IPS DF 19.7 (cell line): ENCODE results near the gene ZNF106.
A peak's percentile ranks its signal among the peaks of the same experiment; 100 is the strongest.

Source experiments
- DNase-seq: peaks from one replicate; pipeline ENCODE4 v3.0.0-alpha.2; 2013; ENCODE audit warnings: low read depth, low spot score

The ZNF106 gene

DNA sequence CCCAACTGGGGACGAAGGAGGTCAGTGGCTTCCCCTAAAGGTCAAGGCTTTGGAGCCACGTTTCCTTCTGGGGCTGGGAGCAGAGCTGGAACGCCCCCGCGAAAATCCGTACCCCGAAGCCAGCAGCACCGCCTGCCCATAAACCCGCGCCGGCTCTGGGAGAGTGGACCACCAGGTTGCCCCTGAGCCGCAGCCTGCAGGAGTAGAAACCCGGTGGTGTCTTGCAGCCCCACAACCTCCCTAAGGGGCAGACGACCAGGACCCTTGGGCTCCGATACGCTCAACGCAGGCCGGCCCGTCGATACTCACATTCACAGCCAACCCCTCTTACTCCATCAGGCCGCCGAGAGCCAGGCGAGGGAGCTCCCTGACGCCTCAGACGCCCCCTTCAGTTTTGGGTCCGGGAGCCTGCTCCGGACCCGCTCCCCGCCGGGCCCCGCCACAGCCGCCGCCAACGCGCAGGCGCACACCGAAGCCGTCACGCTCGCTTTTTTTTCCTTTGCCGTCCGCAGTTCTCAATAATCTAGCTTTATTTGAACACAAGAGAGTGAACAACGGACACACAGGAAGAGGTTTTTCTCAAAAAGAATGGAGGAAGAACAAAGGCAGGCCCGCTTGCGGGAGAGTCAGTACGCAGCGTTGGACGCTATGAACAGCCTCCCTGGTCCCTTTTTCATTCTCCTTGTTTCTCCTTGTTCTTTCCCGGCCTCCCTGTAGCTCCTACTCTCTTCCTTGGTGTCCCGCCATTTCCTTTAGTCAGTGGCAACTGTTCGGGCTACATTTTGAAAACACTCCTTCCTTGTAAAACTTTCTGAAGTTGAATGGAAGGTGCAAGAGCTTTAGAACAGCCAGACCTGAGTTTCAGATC is at the start of gene ZNF106:
TSS of gene ZNF106 (minus strand) at position 471 of the 868 bp plus-strand sequence. CDS start 18,852 bp downstream, outside the sequence.
- DNase-seq: peak; percentile 75

DNA sequence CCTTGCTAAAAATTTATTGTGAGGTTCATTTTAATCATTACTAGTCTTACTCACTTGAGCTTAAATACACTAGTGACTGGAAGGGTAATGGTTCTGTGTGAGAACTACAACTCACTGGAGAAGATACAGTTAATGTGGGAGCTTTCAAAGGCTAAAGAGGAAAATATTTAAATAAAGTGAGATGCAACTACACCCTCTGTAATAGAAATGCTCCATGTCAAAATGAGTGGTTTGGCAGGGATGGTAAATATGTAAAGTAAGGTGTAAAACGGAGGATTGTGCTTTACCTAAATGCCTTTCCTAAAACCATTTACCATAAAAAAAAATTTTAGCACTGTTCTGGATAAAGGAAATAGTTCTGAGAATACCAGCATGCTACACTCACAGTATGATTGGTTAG is 42.3 kb upstream of the ZNF106 start:
- DNase-seq: no peak

- no peak for DNase-seq
These were observed 38.0 kb upstream of the ZNF106 start for GRCh38 chr15:42528970-42529369.

DNA sequence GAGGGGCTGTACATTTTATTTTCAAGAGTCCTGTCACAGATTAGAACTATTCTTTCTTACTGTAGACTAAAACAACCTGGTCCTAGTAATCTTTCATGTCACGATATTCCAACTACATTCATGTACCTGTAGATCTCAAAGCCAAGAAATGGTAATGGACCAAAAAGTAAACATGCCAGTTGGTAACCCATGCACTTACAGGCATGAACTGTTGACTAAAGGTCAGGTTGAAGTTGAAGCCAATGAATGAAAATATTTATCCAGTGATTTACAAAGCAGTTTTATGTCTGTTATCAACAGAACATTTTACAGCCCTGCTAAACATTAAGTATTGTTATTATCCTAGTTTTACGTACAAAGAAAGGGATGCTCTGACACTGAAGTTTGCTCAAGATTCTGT is 32.4 kb upstream of the ZNF106 start:
- DNase-seq: no peak

- no peak for DNase-seq
These were observed 20.1 kb upstream of the ZNF106 start for GRCh38 chr15:42511007-42511391.

- DNase-seq: no peak
These were observed 19.5 kb upstream of the ZNF106 start for GRCh38 chr15:42510258-42511006.

DNA sequence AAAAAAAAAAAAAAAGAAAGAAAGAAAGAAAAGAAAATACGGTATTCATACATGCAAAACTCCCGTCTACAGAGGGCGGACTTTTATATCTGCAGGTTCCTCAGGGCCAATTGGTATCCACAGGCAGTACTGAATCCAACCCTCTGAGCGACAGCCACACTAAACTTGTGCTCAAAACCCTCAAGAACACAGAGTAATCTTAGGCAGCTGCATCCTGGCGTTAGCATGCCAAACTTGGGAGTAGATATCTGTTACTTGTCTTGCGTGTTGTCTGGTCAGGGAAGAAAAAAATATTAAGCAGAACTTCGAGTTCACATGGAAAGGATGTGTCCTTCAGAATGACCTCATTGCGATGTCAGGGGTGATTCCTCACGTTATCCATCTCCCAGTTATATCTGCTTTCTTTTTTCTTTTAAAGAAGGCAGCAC is 17.3 kb upstream of the ZNF106 start:
- no peak for DNase-seq

- DNase-seq: no peak
These were observed 16.6 kb upstream of the ZNF106 start for GRCh38 chr15:42507514-42507913.

- DNase-seq: no peak
These were observed 13.7 kb upstream of the ZNF106 start for GRCh38 chr15:42504631-42505030.

DNA sequence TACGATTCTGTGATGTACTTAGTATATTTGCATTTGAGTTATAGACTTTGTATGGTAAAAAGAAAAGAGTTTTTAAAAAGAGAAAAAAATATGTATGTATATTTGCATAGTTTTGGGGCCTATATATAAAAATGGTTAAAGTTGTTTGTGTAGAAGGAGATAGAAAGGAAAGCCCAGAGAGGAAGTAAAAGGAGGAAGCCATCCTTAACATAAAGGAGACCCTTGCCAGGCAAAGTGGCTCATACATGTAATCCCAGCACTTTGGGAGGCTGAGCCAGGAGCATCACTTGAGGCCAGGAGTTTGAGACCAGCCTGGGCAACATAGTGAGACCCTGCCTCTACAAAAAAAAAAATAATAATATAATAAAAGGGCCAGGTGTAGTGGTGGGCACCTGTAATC is 12.9 kb upstream of the ZNF106 start:
- DNase-seq: no peak

DNA sequence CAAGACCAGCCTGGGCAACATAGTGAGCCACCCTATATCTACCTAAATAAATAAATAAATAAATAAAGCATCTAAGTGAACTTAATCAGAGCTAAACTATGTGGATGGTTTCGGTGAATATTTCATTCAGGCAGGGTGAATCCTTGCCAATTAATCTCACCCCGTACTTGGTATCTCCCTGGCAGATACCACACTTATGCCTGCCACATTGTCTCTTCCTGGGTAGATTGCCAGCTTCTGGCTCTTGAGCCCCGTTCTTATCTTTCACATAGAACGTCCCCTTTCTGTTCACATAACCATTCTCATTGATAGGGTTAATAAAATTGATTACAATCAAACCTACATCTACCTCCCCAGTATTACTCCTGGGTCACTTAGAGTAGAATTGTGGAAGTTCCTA is 11.5 kb upstream of the ZNF106 start:
- no peak for DNase-seq

GRCh38 chr15:42499858-42500609 is 9.1 kb upstream of the ZNF106 start:
- no peak for DNase-seq

DNA sequence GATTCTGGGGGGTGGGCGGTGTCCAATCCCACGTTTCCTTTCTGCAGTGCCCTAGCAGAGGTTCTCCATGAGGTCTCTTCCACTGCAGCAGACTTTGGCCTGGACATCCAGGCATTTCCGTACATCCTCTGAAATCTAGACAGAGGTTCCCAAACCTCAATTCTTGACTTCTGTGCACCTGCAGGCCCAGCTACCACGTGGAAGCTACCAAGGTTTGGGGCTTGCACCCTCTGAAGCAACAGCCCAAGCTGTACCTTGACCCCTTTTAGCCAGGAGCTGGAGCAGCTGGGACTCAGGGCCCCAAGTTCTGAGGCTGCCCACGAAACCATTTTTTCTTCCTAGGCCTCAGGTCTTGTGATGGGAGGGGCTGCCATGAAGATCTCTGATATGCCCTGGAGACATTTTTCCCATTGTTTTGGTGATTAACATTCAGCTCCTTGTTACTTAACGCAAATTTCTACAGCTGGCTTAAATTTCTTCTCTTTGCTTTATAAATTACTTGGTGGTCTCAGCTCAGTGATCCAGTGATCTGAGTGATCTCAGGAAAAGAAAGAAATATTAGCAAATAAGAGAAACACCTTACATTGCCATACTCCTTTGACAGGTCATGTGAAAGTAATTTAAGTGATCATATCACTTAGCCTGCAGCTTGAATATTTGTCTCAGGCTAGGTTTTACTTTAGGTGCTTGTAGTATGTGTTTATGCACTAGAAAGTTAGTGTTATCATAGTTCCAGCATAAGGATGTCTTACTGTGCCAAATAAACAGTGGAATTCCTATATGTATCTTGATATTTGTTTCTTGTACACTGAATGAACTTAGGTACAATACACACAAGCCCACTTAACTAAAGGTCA is 7.5 kb upstream of the ZNF106 start:
- no peak for DNase-seq

DNA sequence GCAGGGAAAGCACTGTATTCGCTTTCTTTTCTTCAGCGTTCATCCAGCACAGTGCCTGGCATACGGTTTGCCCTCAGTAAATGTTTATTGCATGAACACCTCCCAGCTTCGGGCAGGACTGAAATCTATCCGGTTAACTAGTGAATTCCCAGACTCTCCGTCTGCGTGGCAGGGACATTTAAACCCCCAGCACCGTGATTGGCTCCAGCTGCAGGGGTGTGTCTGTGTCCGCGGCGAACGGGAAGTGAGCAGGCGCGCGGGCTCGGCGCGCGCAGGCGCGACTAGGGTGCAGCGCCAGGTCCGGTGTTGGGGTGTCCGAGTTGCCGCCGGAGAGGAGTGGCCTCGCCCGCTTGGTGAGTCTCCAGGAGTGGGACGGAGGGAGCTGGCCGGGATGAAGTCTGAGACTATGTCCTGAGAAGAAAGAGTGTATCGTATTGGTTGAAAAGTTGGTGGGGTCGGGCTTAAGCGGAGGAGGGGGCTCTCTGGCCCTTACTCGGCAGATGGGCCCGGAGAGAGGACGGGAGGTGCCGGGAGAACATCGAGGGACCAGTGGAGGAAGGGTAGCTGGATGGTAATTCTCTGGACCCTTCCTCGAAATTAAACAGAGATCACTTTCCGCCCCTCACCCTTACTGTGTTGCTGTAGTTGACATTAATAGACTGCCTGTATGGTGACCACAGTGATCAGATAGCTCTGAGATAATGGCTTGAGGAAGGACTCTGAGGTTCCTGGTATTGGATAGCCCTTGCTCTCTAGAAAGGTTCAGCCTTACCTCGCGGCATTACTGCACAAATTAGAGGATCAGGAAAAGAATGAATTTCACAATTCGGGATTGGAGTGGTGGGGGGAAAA is 4.6 kb upstream of the ZNF106 start, which contains the start of gene SNAP23:
TSS of gene SNAP23 (plus strand) at position 274 of the 852 bp plus-strand sequence. CDS start 16,213 bp downstream, outside the sequence.
- peak; percentile 78 for DNase-seq

DNA sequence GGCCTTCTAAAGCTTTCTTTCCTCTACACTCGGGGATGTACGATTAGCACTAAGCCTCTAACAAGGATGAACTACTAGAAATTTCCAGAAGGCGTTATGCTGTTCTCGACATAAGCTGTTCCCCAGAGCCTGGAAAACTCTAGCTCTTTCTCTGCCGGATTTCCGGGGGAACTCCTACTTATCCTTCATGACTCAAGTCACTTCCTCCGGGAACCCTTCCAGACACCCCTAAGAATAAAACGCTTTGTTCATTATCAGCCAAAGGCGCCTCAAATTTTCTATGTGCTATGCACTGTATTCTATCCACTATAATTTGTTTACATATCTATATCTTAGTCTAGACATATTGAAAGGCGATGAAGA is 4.0 kb upstream of the ZNF106 start:
- no peak for DNase-seq

DNA sequence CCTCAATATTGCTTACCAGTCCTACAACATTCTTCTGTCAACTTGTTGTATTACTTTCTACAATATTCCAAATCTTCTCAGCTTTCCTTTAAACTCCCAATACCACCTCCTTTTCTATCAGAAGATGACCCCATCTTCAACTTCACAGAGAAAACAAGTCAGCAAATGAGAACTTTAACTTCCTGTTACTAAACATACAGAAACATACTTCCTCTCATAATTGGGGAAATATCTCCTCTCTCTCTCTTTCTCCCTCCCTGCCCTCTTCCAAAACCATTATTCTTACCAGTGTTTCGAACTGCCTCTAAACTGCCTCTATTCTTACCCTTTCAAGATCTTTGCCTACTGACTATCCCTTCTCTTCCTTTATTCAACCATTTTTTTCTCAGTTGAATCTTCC is 2.7 kb upstream of the ZNF106 start:
- DNase-seq: no peak

- no peak for DNase-seq
These were observed 741 bp upstream of the ZNF106 start for GRCh38 chr15:42491539-42492225.

GRCh38 chr15:42490291-42490670 is 660 bp downstream of the ZNF106 start:
- no peak for DNase-seq

GRCh38 chr15:42483677-42484076 is 7.3 kb downstream of the ZNF106 start:
- DNase-seq: no peak

GRCh38 chr15:42482701-42483100 is 8.2 kb downstream of the ZNF106 start:
- no peak for DNase-seq
